Duodenal mucosa (tissue), 2 donors: ENCODE data around the gene ANXA3.

ENCODE experiments used
- H3K27ac ChIP-seq: one replicate; pipeline ENCODE4 v1.7.0; 2013; ENCODE audit warnings: low read depth, low read length
- H3K27me3 ChIP-seq, 2 donors: one replicate each; pipeline ENCODE4 v1.7.0; 2013; ENCODE audit warnings: low read length in 2 of 2, control low read depth in 1 of 2; ENCODE audit not compliant: insufficient read depth in 2 of 2, control insufficient read depth in 1 of 2
- H3K36me3 ChIP-seq, 2 donors: one replicate each; pipeline ENCODE4 v1.7.0; 2013; ENCODE audit warnings: low read length in 2 of 2, control low read depth in 1 of 2; ENCODE audit not compliant: insufficient read depth in 2 of 2, control insufficient read depth in 1 of 2
- H3K4me1 ChIP-seq, 2 donors: one replicate each; pipeline ENCODE4 v1.7.0; 2013; ENCODE audit warnings: low read length in 2 of 2, control low read depth in 1 of 2; ENCODE audit not compliant: insufficient read depth in 2 of 2, control insufficient read depth in 1 of 2
- H3K4me3 ChIP-seq, 2 donors: one replicate each; pipeline ENCODE4 v1.7.0; 2013; ENCODE audit warnings: low read length in 2 of 2, low read depth in 1 of 2
- H3K9ac ChIP-seq, 2 donors: one replicate each; pipeline ENCODE4 v1.7.0; 2013; ENCODE audit warnings: low read length in 2 of 2, low read depth in 1 of 2
- H3K9me3 ChIP-seq, 2 donors: one replicate each; pipeline ENCODE4 v1.7.0; 2013; ENCODE audit warnings: low read length in 2 of 2, control low read depth in 1 of 2; ENCODE audit not compliant: control insufficient read depth in 1 of 2

The ANXA3 gene

GRCh38 chr4:78606035-78606434 lies 54.5 kb downstream of the ANXA3 start:
- Histone ChIP-seq H3K9me3 (no peaks in the 10 kb centered on the region), H3K9ac (no peak overlapping the region), H3K4me3 (no peak overlapping the region), H3K27ac (no peak overlapping the region), H3K4me1 (no peaks in the 10 kb centered on the region), H3K36me3 (no peaks in the 10 kb centered on the region), H3K27me3 (no peaks in the 10 kb centered on the region)

GRCh38 chr4:78606530-78607095 lies 55.0 kb downstream of the ANXA3 start:
- no peaks in the 10 kb centered on the region for H3K9me3 ChIP-seq
- no peak overlapping the region for H3K9ac ChIP-seq
- no peak overlapping the region for H3K4me3 ChIP-seq

GRCh38 chr4:78608684-78609083 lies 57.1 kb downstream of the ANXA3 start:
- Histone ChIP-seq H3K9me3 (no peaks in the 10 kb centered on the region), H3K4me1 (no peaks in the 10 kb centered on the region), H3K36me3 (no peaks in the 10 kb centered on the region), H3K27me3 (no peaks in the 10 kb centered on the region), H3K4me3 (no peak overlapping the region), H3K27ac (no peak overlapping the region), H3K9ac (no peak overlapping the region)

More at GRCh38 chr4:78606530-78607095, 55.0 kb downstream of the ANXA3 start:
- Histone ChIP-seq H3K36me3 (no peaks in the 10 kb centered on the region), H3K4me1 (no peaks in the 10 kb centered on the region), H3K27me3 (no peaks in the 10 kb centered on the region), H3K27ac (no peak overlapping the region)

- Histone ChIP-seq H3K4me1 (no peaks in the 10 kb centered on the region), H3K27ac (no peak overlapping the region), H3K36me3 (no peaks in the 10 kb centered on the region), H3K27me3 (no peaks in the 10 kb centered on the region), H3K9ac (no peak overlapping the region), H3K4me3 (no peak overlapping the region), H3K9me3 (no peaks in the 10 kb centered on the region)
Observed at GRCh38 chr4:78609580-78609979, 58.0 kb downstream of the ANXA3 start.

GRCh38 chr4:78610546-78611214 lies 59.1 kb downstream of the ANXA3 start:
- H3K9ac ChIP-seq: no peak overlapping the region
- no peaks in the 10 kb centered on the region for H3K27me3 ChIP-seq
- no peak overlapping the region for H3K27ac ChIP-seq
- no peaks in the 10 kb centered on the region for H3K9me3 ChIP-seq
- no peak overlapping the region for H3K4me3 ChIP-seq
- H3K36me3 ChIP-seq: no peaks in the 10 kb centered on the region
- no peaks in the 10 kb centered on the region for H3K4me1 ChIP-seq

GRCh38 chr4:78611215-78611558 lies 59.6 kb downstream of the ANXA3 start:
- Histone ChIP-seq H3K27me3 (no peaks in the 10 kb centered on the region), H3K4me1 (no peaks in the 10 kb centered on the region), H3K36me3 (no peaks in the 10 kb centered on the region), H3K9ac (no peak overlapping the region), H3K9me3 (no peaks in the 10 kb centered on the region), H3K27ac (no peak overlapping the region), H3K4me3 (no peak overlapping the region)

GRCh38 chr4:78612398-78613178 lies 61.0 kb downstream of the ANXA3 start:
- Histone ChIP-seq H3K27me3 (no peaks in the 10 kb centered on the region), H3K4me3 (no peak overlapping the region), H3K36me3 (no peaks in the 10 kb centered on the region), H3K9me3 (no peaks in the 10 kb centered on the region), H3K27ac (no peak overlapping the region), H3K4me1 (no peaks in the 10 kb centered on the region), H3K9ac (no peak overlapping the region)

- Histone ChIP-seq H3K4me3 (no peak overlapping the region), H3K9ac (no peak overlapping the region), H3K27ac (no peak overlapping the region), H3K9me3 (no peaks in the 10 kb centered on the region), H3K4me1 (no peaks in the 10 kb centered on the region), H3K27me3 (no peaks in the 10 kb centered on the region), H3K36me3 (no peaks in the 10 kb centered on the region)
Observed at GRCh38 chr4:78613522-78614321, 62.2 kb downstream of the ANXA3 start.

- Histone ChIP-seq H3K4me3 (no peak overlapping the region), H3K4me1 (no peaks in the 10 kb centered on the region), H3K27me3 (no peaks in the 10 kb centered on the region), H3K9me3 (no peaks in the 10 kb centered on the region), H3K9ac (no peak overlapping the region), H3K36me3 (no peaks in the 10 kb centered on the region), H3K27ac (no peak overlapping the region)
Observed at GRCh38 chr4:78616046-78616498, 64.5 kb downstream of the ANXA3 start.

- H3K9ac ChIP-seq: no peak overlapping the region
- no peak overlapping the region for H3K27ac ChIP-seq
- H3K4me1 ChIP-seq: peaks cover 5 to 7% of the 10 kb centered on the region in 2 donors
- no peaks in the 10 kb centered on the region for H3K36me3 ChIP-seq
- H3K27me3 ChIP-seq: no peaks in the 10 kb centered on the region
- H3K9me3 ChIP-seq: no peaks in the 10 kb centered on the region
- H3K4me3 ChIP-seq: no peak overlapping the region
Observed at GRCh38 chr4:78618436-78618835, 66.9 kb downstream of the ANXA3 start.
